ENCODE measurements around the gene KIF2B.

- no peak for TF ChIP-seq CTCF (IDR thresholded peaks at IDR 0.05)
- TF ChIP-seq ZFX (IDR thresholded peaks at IDR 0.05; ENCODE audit: borderline replicate concordance) = no peak
These were observed 26.1 kb upstream of the KIF2B start for GRCh38 chr17:53796642-53797041.

Measured in 22Rv1 (cell line).